Panc1 (cell line): ENCODE measurements around the gene IL18. TPM values are rescaled to one million over a fixed set of nuclear protein-coding genes. Genes with fewer than 3 reads are reported as not detected.

Experiments used
- total RNA-seq: library from RNA; stranded (reverse); gene quantifications from one replicate; pipeline ENCODE4 v1.2.1, GENCODE V29; 2021; ENCODE audit not compliant: unreplicated experiment

The IL18 gene
- total RNA-seq, 1 experiment from 2014 or later, result 22.5 TPM

Other genes with a start within 250 kb of the IL18 start
- gene C11orf52, start 245.2 kb downstream of the IL18 start, total RNA-seq, result not detected
- gene DIXDC1, start 226.8 kb downstream of the IL18 start, total RNA-seq, result 11.7 TPM
- gene DLAT, start 138.7 kb downstream of the IL18 start, total RNA-seq, result 75.9 TPM
- gene PIH1D2, start 90.1 kb downstream of the IL18 start, total RNA-seq, result 3.0 TPM
- gene NKAPD1, start 89.8 kb downstream of the IL18 start, total RNA-seq, result 19.7 TPM
- gene TIMM8B, start 77.3 kb downstream of the IL18 start, total RNA-seq, result 87.3 TPM
- gene SDHD, start 77.2 kb downstream of the IL18 start, total RNA-seq, result 166 TPM
- gene TEX12, start 3.3 kb upstream of the IL18 start, total RNA-seq, result 0.23 TPM
- gene BCO2, start 11.4 kb upstream of the IL18 start, total RNA-seq, result 2.5 TPM
- gene PTS, start 62.3 kb upstream of the IL18 start, total RNA-seq, result 64.2 TPM
- not detected for gene PLET1, start 96.8 kb upstream of the IL18 start, total RNA-seq